H9 (cell line): ENCODE measurements around the gene KLF11. TPM values are rescaled to one million over a fixed set of nuclear protein-coding genes. Genes with fewer than 3 reads are reported as not detected.

Experiments
- DNase-seq: peaks from one replicate; pipeline ENCODE4 v3.0.0-alpha.2; 2017
- H2AFZ ChIP-seq: one replicate; pipeline ENCODE4 v1.6.1; 2013; ENCODE audit warnings: mild to moderate bottlenecking, low read length, control low read depth, moderate library complexity
- H2AK5ac ChIP-seq: 2 replicates; pipeline ENCODE4 v1.6.1; 2013; ENCODE audit warnings: low read length, control low read depth, mixed read lengths; ENCODE audit not compliant: insufficient read length
- H2BK120ac ChIP-seq: one replicate; pipeline ENCODE4 v1.6.1; 2013; ENCODE audit warnings: low read depth, mild to moderate bottlenecking, low read length, control low read depth, inconsistent platforms; ENCODE audit not compliant: poor library complexity, severe bottlenecking
- H2BK12ac ChIP-seq: 2 replicates; pipeline ENCODE4 v1.6.1; 2013; ENCODE audit warnings: low read length, control low read depth, mixed read lengths, low read depth; ENCODE audit not compliant: insufficient read length
- H2BK15ac ChIP-seq: 2 replicates; pipeline ENCODE4 v1.6.1; 2013; ENCODE audit warnings: low read depth, low read length, control low read depth
- H2BK20ac ChIP-seq: one replicate; pipeline ENCODE4 v1.6.1; 2013; ENCODE audit warnings: low read depth, mild to moderate bottlenecking, low read length, control low read depth, inconsistent platforms; ENCODE audit not compliant: poor library complexity, severe bottlenecking
- H2BK5ac ChIP-seq: 2 replicates; pipeline ENCODE4 v1.6.1; 2013; ENCODE audit warnings: low read length, control low read depth, mixed read lengths; ENCODE audit not compliant: insufficient read length
- H3K14ac ChIP-seq: 2 replicates; pipeline ENCODE4 v1.6.1; 2013; ENCODE audit warnings: low read length, control low read depth; ENCODE audit not compliant: insufficient read depth
- H3K18ac ChIP-seq: 2 replicates; pipeline ENCODE4 v1.6.1; 2013; ENCODE audit warnings: low read depth, mild to moderate bottlenecking, mixed read lengths, low read length, control low read depth; ENCODE audit not compliant: insufficient read length
- H3K23ac ChIP-seq: 2 replicates; pipeline ENCODE4 v1.6.1; 2013; ENCODE audit warnings: low read length, control low read depth, mixed read lengths, low read depth; ENCODE audit not compliant: insufficient read length
- H3K23me2 ChIP-seq: 2 replicates; pipeline ENCODE4 v1.6.1; 2013; ENCODE audit warnings: low read depth, mild to moderate bottlenecking, mixed read lengths, low read length, control low read depth; ENCODE audit not compliant: insufficient read length, poor library complexity, severe bottlenecking
- H3K27ac ChIP-seq: 2 replicates; pipeline ENCODE4 v1.5.1; 2013; ENCODE audit warnings: low read length, control low read depth, mixed read lengths, low read depth; ENCODE audit not compliant: insufficient read length
- H3K27me3 ChIP-seq: 2 replicates; pipeline ENCODE4 v1.6.1; 2013; ENCODE audit warnings: low read length, control low read depth, inconsistent platforms; ENCODE audit not compliant: insufficient read depth
- H3K4ac ChIP-seq: 2 replicates; pipeline ENCODE4 v1.6.1; 2013; ENCODE audit warnings: low read depth, mild to moderate bottlenecking, control low read depth, inconsistent platforms, low read length, moderate library complexity
- H3K4me1 ChIP-seq: 2 replicates; pipeline ENCODE4 v1.6.1; 2013; ENCODE audit warnings: low read length, control low read depth, inconsistent platforms; ENCODE audit not compliant: insufficient read depth
- H3K4me2 ChIP-seq: 2 replicates; pipeline ENCODE4 v1.6.1; 2013; ENCODE audit warnings: low read length, control low read depth, mixed read lengths; ENCODE audit not compliant: insufficient read length, insufficient read depth
- H3K56ac ChIP-seq: 2 replicates; pipeline ENCODE4 v1.6.1; 2013; ENCODE audit warnings: low read depth, mild to moderate bottlenecking, mixed read lengths, low read length, control low read depth; ENCODE audit not compliant: insufficient read length
- H3K79me1 ChIP-seq: 2 replicates; pipeline ENCODE4 v1.6.1; 2013; ENCODE audit warnings: low read depth, mild to moderate bottlenecking, moderate library complexity, low read length, control low read depth, inconsistent platforms; ENCODE audit not compliant: insufficient read depth, poor library complexity, severe bottlenecking
- H3K79me2 ChIP-seq: 2 replicates; pipeline ENCODE4 v1.6.1; 2013; ENCODE audit warnings: low read length, control low read depth, inconsistent platforms; ENCODE audit not compliant: insufficient read depth
- H3K9ac ChIP-seq: 2 replicates; pipeline ENCODE4 v1.6.1; 2013; ENCODE audit warnings: low read length, control low read depth, mixed read lengths; ENCODE audit not compliant: insufficient read length; ENCODE audit errors: extremely low read depth
- H3K9me3 ChIP-seq: one replicate; pipeline ENCODE4 v1.6.1; 2013; ENCODE audit warnings: low read depth, low read length, inconsistent platforms; ENCODE audit not compliant: control insufficient read depth
- H3T11ph ChIP-seq: one replicate; pipeline ENCODE4 v1.6.1; 2013; ENCODE audit warnings: mild to moderate bottlenecking, low read length, control low read depth, inconsistent platforms
- H4K20me1 ChIP-seq: one replicate; pipeline ENCODE4 v1.6.1; 2013; ENCODE audit not compliant: control insufficient read depth, insufficient read length, insufficient read depth
- H4K5ac ChIP-seq: 2 replicates; pipeline ENCODE4 v1.6.1; 2013; ENCODE audit warnings: low read depth, mild to moderate bottlenecking, mixed read lengths, low read length, control low read depth; ENCODE audit not compliant: insufficient read length
- H4K8ac ChIP-seq: replicated peaks from 2 replicates; pipeline ENCODE4 v1.6.1; 2013; ENCODE audit warnings: low read length, control low read depth, mixed read lengths, low read depth; ENCODE audit not compliant: insufficient read length
- H4K91ac ChIP-seq: 2 replicates; pipeline ENCODE4 v1.6.1; 2013; ENCODE audit warnings: low read depth, mild to moderate bottlenecking, moderate library complexity, mixed read lengths, low read length, control low read depth; ENCODE audit not compliant: insufficient read length
- H3K27ac Mint-ChIP-seq, 3 experiments: 2 replicates in 2 of 3; 3 replicates in 1 of 3; pipeline ENCODE4 v1.8.0; 2020 to 2021; ENCODE audit warnings: mixed read lengths in 3 of 3, mild to moderate bottlenecking in 1 of 3, moderate library complexity in 1 of 3
- H3K27me3 Mint-ChIP-seq: 2 replicates; pipeline ENCODE4 v1.8.0; 2021; ENCODE audit warnings: low read depth, mild to moderate bottlenecking, moderate library complexity, mixed read lengths
- H3K36me3 Mint-ChIP-seq, 3 experiments: 2 replicates in 2 of 3; 3 replicates in 1 of 3; pipeline ENCODE4 v1.8.0; 2020 to 2021; ENCODE audit warnings: low read depth in 3 of 3, mixed read lengths in 3 of 3; ENCODE audit not compliant: insufficient read depth in 1 of 3
- H3K4me1 Mint-ChIP-seq, 2 experiments: 2 replicates each; pipeline ENCODE4 v1.8.0; 2020; ENCODE audit warnings: mixed read lengths in 2 of 2
- H3K4me3 Mint-ChIP-seq, 2 experiments: 2 replicates in 1 of 2; 3 replicates in 1 of 2; pipeline ENCODE4 v1.8.0; 2020 to 2021; ENCODE audit warnings: mild to moderate bottlenecking in 2 of 2, mixed read lengths in 2 of 2, moderate library complexity in 1 of 2
- H3K9me3 Mint-ChIP-seq, 2 experiments: 2 replicates in 1 of 2; 3 replicates in 1 of 2; pipeline ENCODE4 v1.8.0; 2020; ENCODE audit warnings: mild to moderate bottlenecking in 2 of 2, mixed read lengths in 2 of 2, moderate library complexity in 1 of 2
- CTCF ChIP-seq: fragments of 200-600 bp; sonication (generic); conservative IDR thresholded peaks from 3 replicates; pipeline ENCODE4 v1.8.0; 2021; ENCODE audit warnings: antibody characterized with exemption, mild to moderate bottlenecking
- WGBS: extraction: QIAGEN DNeasy Blood & Tissue Kit; methylation state at CpG from one replicate; pipeline ENCODE4 v1.1.7; 2013; ENCODE audit warnings: missing lambda C conversion rate, low lambda C conversion rate, mixed read lengths; ENCODE audit not compliant: insufficient read length; ENCODE audit errors: extremely low coverage; 5-methylcytosine and 5-hydroxymethylcytosine counted together
- total RNA-seq: library from RNA; stranded (reverse); gene quantifications from 2 replicates; pipeline ENCODE4 v1.2.1, GENCODE V29; 2021

KLF11 gene
- total RNA-seq, 1 experiment from 2014 or later, result 15.5 TPM

- DNase-seq, result no peak
- peak; percentile 49 for TF ChIP-seq CTCF
Measured at GRCh38 chr2:10028407-10028987, 14.9 kb upstream of the KLF11 start.

More at GRCh38 chr2:10028407-10028987, 14.9 kb upstream of the KLF11 start:
- no peak overlapping the region for H2BK5ac ChIP-seq
- no peak overlapping the region for H3K4ac ChIP-seq
- WGBS, result no CpG with 5 or more reads among the region's 16 CpGs
- Mint-ChIP-seq H3K4me1 (peaks cover 12 to 32% of the 10 kb centered on the region in 2 experiments), H3K9me3 (no peaks in the 10 kb centered on the region; a peak in 1 of 5 replicates), H3K27ac (no peak overlapping the region), H3K4me3 (no peak overlapping the region), H3K27me3 (peaks cover 2% of the 10 kb centered on the region; the same call in 1 of the 2 replicates), H3K36me3 (no peaks in the 10 kb centered on the region)
- H2AFZ ChIP-seq, result no peak overlapping the region
- no peak overlapping the region for H2BK15ac ChIP-seq
- H2BK12ac ChIP-seq, result no peak overlapping the region
- no peak overlapping the region for H4K5ac ChIP-seq
- H3K4me2 ChIP-seq, result no peak overlapping the region
- H2AK5ac ChIP-seq, result no peak overlapping the region
- no peak overlapping the region for H3K56ac ChIP-seq
- no peak overlapping the region for H2BK120ac ChIP-seq
- no peak overlapping the region for H3K14ac ChIP-seq
- H3K79me1 ChIP-seq, result no peaks in the 10 kb centered on the region
- peaks cover 4% of the 10 kb centered on the region; the same call in 1 of the 2 replicates for H3K4me1 ChIP-seq
- H3K27ac ChIP-seq, result no peak overlapping the region
- no peak overlapping the region for H3K9ac ChIP-seq
- no peak overlapping the region for H3T11ph ChIP-seq
- H2BK20ac ChIP-seq, result no peak overlapping the region
- no peaks in the 10 kb centered on the region for H3K9me3 ChIP-seq
- H3K27me3 ChIP-seq, result no peaks in the 10 kb centered on the region
- H4K20me1 ChIP-seq, result no peaks in the 10 kb centered on the region
- no peak overlapping the region for H3K23ac ChIP-seq
- no peak overlapping the region for H4K91ac ChIP-seq
- no peak overlapping the region for H4K8ac ChIP-seq
- H3K79me2 ChIP-seq, result no peaks in the 10 kb centered on the region
- H3K23me2 ChIP-seq, result no peaks in the 10 kb centered on the region
- H3K18ac ChIP-seq, result no peak overlapping the region
